ENCODE data around the gene NBAS.

- TF ChIP-seq CTCF (conservative IDR thresholded peaks at IDR 0.05 in 1 of 2, IDR thresholded peaks at IDR 0.05 in 1 of 2; ENCODE audit: low read depth in 1 of 2, low read length in 2 of 2), result no peak
- TF ChIP-seq EZH2 (IDR thresholded peaks at IDR 0.05; ENCODE audit: low read length, missing control alignments), result no peak
These were observed 237.9 kb downstream of the NBAS start for GRCh38 chr2:15323227-15323626.
